GM21619 (cell line): ENCODE data around the gene FBLN7.
"Not testable (repeated sequence)": the region's sequence is repeated elsewhere in the genome, so short reads cannot be mapped to it uniquely, and the experiment has no call there.

Source experiments
- ATAC-seq: cut with Tn5 transposase; IDR thresholded peaks from one replicate; pipeline ENCODE4 v1.9.1; 2021; ENCODE audit not compliant: unreplicated experiment

Gene FBLN7

DNA sequence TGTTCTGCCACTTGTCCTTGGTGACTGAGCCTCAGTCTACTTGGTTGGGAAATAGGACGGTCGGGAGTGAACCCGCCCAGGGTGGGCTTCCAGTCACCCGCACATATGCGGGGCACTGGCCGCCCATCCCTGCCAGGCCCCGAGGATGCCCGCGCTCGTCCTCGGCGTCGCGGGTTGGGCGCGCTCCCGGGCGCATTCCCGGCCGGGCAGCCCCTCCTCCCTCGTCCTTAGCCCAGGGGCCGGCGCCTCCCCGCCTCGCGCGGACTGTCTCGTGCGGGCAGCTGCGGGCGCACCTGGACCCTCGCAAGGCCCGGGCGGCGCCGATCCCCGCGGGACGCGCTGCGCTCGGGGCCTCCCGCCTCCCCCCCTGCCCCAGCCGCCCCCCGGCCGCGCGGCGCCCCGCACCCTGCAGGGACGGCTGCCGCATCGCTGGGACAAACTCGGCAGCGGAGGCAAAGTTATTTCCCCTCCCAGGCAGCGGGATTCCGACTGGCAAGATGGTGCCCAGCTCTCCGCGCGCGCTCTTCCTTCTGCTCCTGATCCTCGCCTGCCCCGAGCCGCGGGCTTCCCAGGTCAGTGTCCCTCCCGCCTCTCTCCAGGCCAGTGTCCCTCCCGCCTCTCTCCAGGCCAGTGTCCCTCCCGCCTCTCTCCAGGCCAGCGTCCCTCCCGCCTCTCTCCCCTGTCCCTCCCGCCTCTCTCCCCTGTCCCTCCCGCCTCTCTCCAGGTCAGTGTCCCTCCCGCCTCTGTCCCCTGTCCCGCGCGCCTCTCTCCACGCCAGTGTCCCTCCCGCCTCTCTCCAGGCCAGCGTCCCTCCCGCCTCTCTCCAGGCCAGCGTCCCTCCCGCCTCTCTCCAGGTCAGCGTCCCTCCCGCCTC is at the start of gene FBLN7:
Gene FBLN7 (plus strand): TSS at position 227 of the 874 bp plus-strand sequence. CDS start 271 bp downstream, at position 498.
- ATAC-seq: no peak

GRCh38 chr2:112089375-112089774 is 48.8 kb upstream of the FBLN7 start:
- ATAC-seq: no peak

- no peak for ATAC-seq
Measured at GRCh38 chr2:112092286-112093041, 45.7 kb upstream of the FBLN7 start.

GRCh38 chr2:112093216-112093615 is 45.0 kb upstream of the FBLN7 start:
- no peak for ATAC-seq

- ATAC-seq: no peak
Measured at GRCh38 chr2:112095681-112096080, 42.5 kb upstream of the FBLN7 start.

DNA sequence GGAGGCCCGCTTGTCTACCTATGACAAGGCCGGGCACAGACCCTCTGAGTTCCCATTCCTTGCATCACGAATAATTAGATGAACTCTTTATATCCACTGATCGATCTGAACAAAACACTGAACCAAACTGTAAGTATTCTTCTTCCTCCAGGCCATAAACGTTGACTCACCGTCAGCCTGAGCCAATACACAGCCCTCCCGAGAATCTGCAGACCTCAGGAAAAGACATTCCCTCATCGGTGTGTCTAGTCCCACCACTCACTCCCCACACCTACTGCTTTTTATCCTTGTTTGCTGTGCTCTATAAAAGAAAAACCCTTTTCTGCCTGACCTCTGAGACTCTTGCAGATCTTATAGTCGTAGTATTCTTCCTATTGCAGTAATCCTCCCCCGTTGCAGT is 42.1 kb upstream of the FBLN7 start:
- no peak for ATAC-seq

DNA sequence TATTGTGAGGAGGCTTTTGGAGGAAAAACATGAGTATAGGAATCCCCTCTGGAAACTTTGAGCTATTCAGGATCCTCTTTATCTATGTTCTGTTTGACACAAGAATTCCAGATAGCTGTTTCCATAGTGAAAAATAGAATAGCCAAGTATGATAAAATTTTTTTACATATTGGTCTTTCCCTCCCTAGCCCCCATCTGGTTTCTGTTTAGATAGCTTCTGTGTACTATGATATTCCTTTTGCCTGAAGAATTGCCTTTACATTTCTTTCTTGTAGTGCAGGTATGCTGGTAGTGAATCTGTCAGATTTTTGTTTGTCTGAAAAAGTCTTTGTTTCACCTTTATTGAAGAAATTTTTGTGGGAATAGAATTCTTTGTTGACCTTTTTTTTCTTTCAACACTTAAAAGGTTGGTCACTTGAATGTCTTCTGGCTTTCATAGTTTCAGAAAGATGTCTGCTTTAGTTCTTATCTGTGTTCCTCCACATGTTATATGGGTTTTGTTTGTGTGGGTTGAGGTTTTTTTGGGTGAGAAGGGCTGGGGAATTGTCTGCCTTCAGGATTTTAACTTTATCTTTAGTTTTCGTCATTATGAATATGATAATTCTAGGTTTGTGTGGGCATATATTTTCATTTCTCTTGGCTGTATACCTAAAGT is 29.9 kb upstream of the FBLN7 start:
- ATAC-seq: no peak

- ATAC-seq: no peak
Measured at GRCh38 chr2:112109278-112109677, 28.9 kb upstream of the FBLN7 start.

GRCh38 chr2:112110966-112111365 is 27.2 kb upstream of the FBLN7 start:
- ATAC-seq: no peak

- not testable (repeated sequence) for ATAC-seq
Measured at GRCh38 chr2:112113354-112113753, 24.8 kb upstream of the FBLN7 start.

- ATAC-seq: no peak
Measured at GRCh38 chr2:112118148-112118547, 20.0 kb upstream of the FBLN7 start.

- no peak for ATAC-seq
Measured at GRCh38 chr2:112121682-112122254, 16.4 kb upstream of the FBLN7 start.

DNA sequence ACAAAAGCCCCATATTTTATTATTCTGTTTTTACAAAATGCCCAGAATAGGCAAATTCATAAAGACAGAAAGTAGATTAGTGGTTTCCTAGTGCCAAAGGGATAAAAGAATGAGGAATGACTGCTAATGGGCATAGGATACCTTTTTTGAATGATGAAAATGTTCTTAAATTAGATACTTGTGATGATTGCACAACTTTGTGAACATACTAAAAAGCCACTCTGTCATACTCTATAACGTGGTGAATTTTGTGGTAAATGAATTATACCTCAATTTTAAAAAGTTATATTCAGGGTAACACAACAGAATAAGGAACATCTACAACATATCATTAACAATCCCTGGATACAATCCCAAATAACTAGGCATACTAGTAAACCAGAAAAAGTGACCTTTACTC is 9.1 kb upstream of the FBLN7 start:
- no peak for ATAC-seq

- no peak for ATAC-seq
Measured at GRCh38 chr2:112133344-112133743, 4.8 kb upstream of the FBLN7 start.

DNA sequence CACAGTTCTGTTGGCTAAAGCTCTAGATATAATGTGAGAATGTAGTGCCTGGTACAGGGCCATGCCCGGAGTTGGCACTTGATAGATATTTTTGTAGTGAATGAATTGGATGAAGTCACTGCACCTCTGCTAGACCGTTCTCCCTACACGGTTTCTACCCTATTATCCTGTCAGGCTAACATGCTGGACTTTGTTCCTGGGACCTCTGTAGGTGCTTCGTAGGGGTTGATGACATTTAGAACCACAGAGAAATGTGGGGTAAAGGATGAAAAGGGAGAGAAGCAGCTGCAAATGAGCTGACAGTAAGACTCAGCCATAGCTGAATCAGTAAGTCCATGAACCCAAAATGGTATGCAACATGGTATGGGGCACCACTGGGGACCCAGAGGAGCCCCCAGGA is 4.1 kb upstream of the FBLN7 start:
- ATAC-seq: no peak

GRCh38 chr2:112136096-112136495 is 2.1 kb upstream of the FBLN7 start:
- ATAC-seq: no peak

- ATAC-seq: no peak
Measured at GRCh38 chr2:112137516-112138158, 548 bp upstream of the FBLN7 start.

GRCh38 chr2:112139033-112139614 is 939 bp downstream of the FBLN7 start:
- not testable (repeated sequence) for ATAC-seq

- ATAC-seq: not testable (repeated sequence)
Measured at GRCh38 chr2:112139661-112140204, 1.5 kb downstream of the FBLN7 start.

GRCh38 chr2:112140205-112140802 is 2.1 kb downstream of the FBLN7 start:
- no peak for ATAC-seq
